HEK293 (cell line): ENCODE data around the gene KREMEN1.

Source experiments
- CTCF ChIA-PET: fragments of 350-600 bp; formaldehyde crosslinking; extraction: SDS; loops from one replicate; lab custom pipeline; 2021; ENCODE audit warnings: antibody characterized with exemption; lab: Yijun Ruan, JAX
- POLR2A ChIA-PET: fragments of 300-600 bp; formaldehyde crosslinking; extraction: SDS; loops from one replicate; lab custom pipeline; 2020; ENCODE audit warnings: antibody characterized with exemption, inconsistent platforms; lab: Yijun Ruan, JAX
- H3K27ac ChIP-seq: fragments of 200-500 bp; sonication (Bioruptor generic); 2 replicates; pipeline ENCODE4 v1.5.1; 2014; ENCODE audit warnings: low read depth, low read length, control low read depth, inconsistent platforms; ENCODE audit errors: extremely low read depth
- H3K36me3 ChIP-seq, 2 experiments: fragments of 200-500 bp in 1 of 2; sonication (Bioruptor generic) in 1 of 2; 1 replicate in 1 of 2; 2 replicates in 1 of 2; pipeline ENCODE4 v1.5.1; 2014 to 2017; ENCODE audit warnings: inconsistent platforms in 2 of 2, low read length in 2 of 2; ENCODE audit not compliant: control insufficient read depth in 2 of 2, insufficient read depth in 1 of 2
- H3K4me1 ChIP-seq: fragments of 200-500 bp; sonication (Bioruptor generic); 2 replicates; pipeline ENCODE4 v1.5.1; 2014; ENCODE audit warnings: mild to moderate bottlenecking, low read length, inconsistent platforms; ENCODE audit not compliant: control insufficient read depth, insufficient read depth
- H3K4me3 ChIP-seq: 2 replicates; pipeline ENCODE4 v1.5.1; 2011; ENCODE audit warnings: low read depth, mild to moderate bottlenecking, control low read depth, low read length, moderate library complexity
- H3K9me3 ChIP-seq: fragments of 200-500 bp; sonication (Bioruptor generic); 2 replicates; pipeline ENCODE4 v1.5.1; 2014; ENCODE audit warnings: low read depth, low read length, inconsistent platforms; ENCODE audit not compliant: control insufficient read depth, insufficient read depth
- FEZF1 ChIP-seq: fragments of 450-650 bp; formaldehyde crosslinking; IDR thresholded peaks from 2 replicates; pipeline ENCODE4 v1.5.1; 2016; ENCODE audit warnings: missing biosample characterization, missing genetic modification characterization
- GLIS2 ChIP-seq: fragments of 450-650 bp; formaldehyde crosslinking; IDR thresholded peaks from 2 replicates; pipeline ENCODE4 v1.5.1; 2016; ENCODE audit warnings: missing biosample characterization, missing genetic modification characterization
- KLF8 ChIP-seq: fragments of 450-650 bp; formaldehyde crosslinking; IDR thresholded peaks from 2 replicates; pipeline ENCODE4 v1.5.1; 2016; ENCODE audit warnings: missing biosample characterization, missing genetic modification characterization
- OSR2 ChIP-seq: fragments of 450-650 bp; formaldehyde crosslinking; IDR thresholded peaks from 2 replicates; pipeline ENCODE4 v1.5.1; 2016; ENCODE audit warnings: missing biosample characterization, missing genetic modification characterization
- ZFP37 ChIP-seq: fragments of 450-650 bp; formaldehyde crosslinking; IDR thresholded peaks from 2 replicates; pipeline ENCODE4 v1.5.1; 2016; ENCODE audit warnings: missing biosample characterization, missing genetic modification characterization
- ZIC2 ChIP-seq: fragments of 450-650 bp; formaldehyde crosslinking; IDR thresholded peaks from 2 replicates; pipeline ENCODE4 v1.5.1; 2016; ENCODE audit warnings: missing biosample characterization, missing genetic modification characterization
- ZNF335 ChIP-seq: fragments of 450-650 bp; formaldehyde crosslinking; conservative IDR thresholded peaks from 2 replicates; pipeline ENCODE4 v1.5.1; 2016; ENCODE audit warnings: missing biosample characterization, missing genetic modification characterization
- ZNF561 ChIP-seq: fragments of 450-650 bp; IDR thresholded peaks from 2 replicates; pipeline ENCODE4 v1.5.1; 2018; ENCODE audit warnings: missing biosample characterization, missing genetic modification characterization, borderline replicate concordance
- TF ChIP-seq, protein P1 (sequence below): fragments of 450-650 bp; formaldehyde crosslinking; IDR thresholded peaks from 2 replicates; pipeline ENCODE4 v1.5.1; 2016; ENCODE audit warnings: missing biosample characterization, missing genetic modification characterization, borderline replicate concordance
- TF ChIP-seq, protein P2 (sequence below): fragments of 450-650 bp; formaldehyde crosslinking; IDR thresholded peaks from 2 replicates; pipeline ENCODE4 v1.5.1; 2016; ENCODE audit warnings: missing biosample characterization, missing genetic modification characterization
- TF ChIP-seq, protein P3 (sequence below): fragments of 450-650 bp; formaldehyde crosslinking; IDR thresholded peaks from 2 replicates; pipeline ENCODE4 v1.5.1; 2017; ENCODE audit warnings: missing biosample characterization, missing genetic modification characterization
- TF ChIP-seq, protein P4 (sequence below): fragments of 450-650 bp; formaldehyde crosslinking; IDR thresholded peaks from 2 replicates; pipeline ENCODE4 v1.5.1; 2017; ENCODE audit warnings: missing biosample characterization, missing genetic modification characterization
- TF ChIP-seq, protein P5 (sequence below): fragments of 450-650 bp; formaldehyde crosslinking; IDR thresholded peaks from 2 replicates; pipeline ENCODE4 v1.5.1; 2017; ENCODE audit warnings: missing biosample characterization, missing genetic modification characterization
- TF ChIP-seq, protein P6 (sequence below): fragments of 450-650 bp; IDR thresholded peaks from 2 replicates; pipeline ENCODE4 v1.5.1; 2018; ENCODE audit warnings: missing biosample characterization, mild to moderate bottlenecking, missing genetic modification characterization

The KREMEN1 gene

DNA sequence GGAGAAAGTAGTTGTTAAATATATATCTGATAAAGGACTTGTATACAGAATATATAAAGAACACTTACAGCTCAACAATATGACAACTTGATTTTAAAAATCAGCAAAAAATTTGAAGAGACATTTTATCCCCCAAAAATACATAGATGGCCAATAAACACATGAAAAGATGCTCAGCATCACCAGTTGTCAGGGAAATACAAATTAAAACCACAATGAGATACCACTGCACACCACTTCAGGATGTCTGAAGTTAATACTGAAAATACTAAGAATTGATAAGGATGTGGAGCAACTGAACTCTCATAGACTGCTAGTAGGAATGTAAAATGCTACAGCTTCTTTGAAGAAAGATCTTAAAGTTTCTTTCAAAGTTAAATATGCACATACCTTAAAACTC lies 49.2 kb downstream of the KREMEN1 start (continued):
- TF ChIP-seq, protein P1, sequence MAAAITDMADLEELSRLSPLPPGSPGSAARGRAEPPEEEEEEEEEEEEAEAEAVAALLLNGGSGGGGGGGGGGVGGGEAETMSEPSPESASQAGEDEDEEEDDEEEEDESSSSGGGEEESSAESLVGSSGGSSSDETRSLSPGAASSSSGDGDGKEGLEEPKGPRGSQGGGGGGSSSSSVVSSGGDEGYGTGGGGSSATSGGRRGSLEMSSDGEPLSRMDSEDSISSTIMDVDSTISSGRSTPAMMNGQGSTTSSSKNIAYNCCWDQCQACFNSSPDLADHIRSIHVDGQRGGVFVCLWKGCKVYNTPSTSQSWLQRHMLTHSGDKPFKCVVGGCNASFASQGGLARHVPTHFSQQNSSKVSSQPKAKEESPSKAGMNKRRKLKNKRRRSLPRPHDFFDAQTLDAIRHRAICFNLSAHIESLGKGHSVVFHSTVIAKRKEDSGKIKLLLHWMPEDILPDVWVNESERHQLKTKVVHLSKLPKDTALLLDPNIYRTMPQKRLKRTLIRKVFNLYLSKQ (tag by site-specific recombination): no peak
- no peak for TF ChIP-seq KLF8 (tag by site-specific recombination)
- TF ChIP-seq, all 188 proteins: peak for 0

DNA sequence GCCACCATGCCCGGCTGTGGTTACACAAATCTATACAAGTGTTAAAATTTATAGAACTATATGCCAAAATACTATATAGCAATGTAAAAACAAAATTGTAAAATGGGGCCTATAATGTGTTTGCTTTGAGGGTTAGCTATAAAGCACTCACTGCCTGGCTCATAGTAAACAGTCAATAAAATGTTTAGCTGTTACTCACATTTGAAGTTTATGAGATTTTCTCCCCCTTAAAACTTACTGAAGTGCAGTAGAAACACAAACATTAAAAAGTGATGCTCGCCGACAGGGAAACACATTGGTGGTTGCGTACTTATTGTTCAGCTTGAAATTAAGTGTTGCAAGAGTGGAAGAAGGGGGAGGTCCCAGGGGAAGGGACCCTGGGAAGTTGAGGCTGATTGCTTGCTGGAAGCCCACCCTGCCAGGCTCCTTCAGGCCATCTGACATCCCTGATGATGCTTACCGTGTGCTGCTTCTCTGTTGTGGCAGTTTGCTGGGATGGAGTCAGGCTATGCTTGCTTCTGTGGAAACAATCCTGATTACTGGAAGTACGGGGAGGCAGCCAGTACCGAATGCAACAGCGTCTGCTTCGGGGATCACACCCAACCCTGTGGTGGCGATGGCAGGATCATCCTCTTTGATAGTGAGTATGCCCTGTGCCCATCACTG lies 52.1 kb downstream of the KREMEN1 start:
- Histone ChIP-seq H3K9me3 (no peaks in the 10 kb centered on the region), H3K4me3 (no peak overlapping the region), H3K4me1 (no peaks in the 10 kb centered on the region; the same call in 1 of the 2 replicates), H3K27ac (no peak overlapping the region), H3K36me3 (peaks cover 0 to 24% of the 10 kb centered on the region in 2 experiments; a peak in 1 of 3 replicates)
- CTCF ChIA-PET: interaction anchor here (0.6 to 1.2 kb wide), 2 partner anchors 29 to 181 kb away, joined by 3 to 4 read pairs; no protein-coding TSS in a partner anchor
- TF ChIP-seq GLIS2 (tag by site-specific recombination) (no peak), ZNF335 (tag by site-specific recombination) (no peak), FEZF1 (peak; percentile 62), ZFP37 (tag by site-specific recombination) (no peak), ZIC2 (tag by site-specific recombination) (no peak), OSR2 (tag by site-specific recombination) (peak; percentile 61; the same call in 1 of the 2 replicates), ZNF561 (0 out of 2 replicates have a peak, but pooled peaks have one; percentile 29)
- TF ChIP-seq, protein P2, sequence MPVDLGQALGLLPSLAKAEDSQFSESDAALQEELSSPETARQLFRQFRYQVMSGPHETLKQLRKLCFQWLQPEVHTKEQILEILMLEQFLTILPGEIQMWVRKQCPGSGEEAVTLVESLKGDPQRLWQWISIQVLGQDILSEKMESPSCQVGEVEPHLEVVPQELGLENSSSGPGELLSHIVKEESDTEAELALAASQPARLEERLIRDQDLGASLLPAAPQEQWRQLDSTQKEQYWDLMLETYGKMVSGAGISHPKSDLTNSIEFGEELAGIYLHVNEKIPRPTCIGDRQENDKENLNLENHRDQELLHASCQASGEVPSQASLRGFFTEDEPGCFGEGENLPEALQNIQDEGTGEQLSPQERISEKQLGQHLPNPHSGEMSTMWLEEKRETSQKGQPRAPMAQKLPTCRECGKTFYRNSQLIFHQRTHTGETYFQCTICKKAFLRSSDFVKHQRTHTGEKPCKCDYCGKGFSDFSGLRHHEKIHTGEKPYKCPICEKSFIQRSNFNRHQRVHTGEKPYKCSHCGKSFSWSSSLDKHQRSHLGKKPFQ: 0 out of 2 replicates have a peak, but pooled peaks have one; percentile 36
- TF ChIP-seq, protein P3, sequence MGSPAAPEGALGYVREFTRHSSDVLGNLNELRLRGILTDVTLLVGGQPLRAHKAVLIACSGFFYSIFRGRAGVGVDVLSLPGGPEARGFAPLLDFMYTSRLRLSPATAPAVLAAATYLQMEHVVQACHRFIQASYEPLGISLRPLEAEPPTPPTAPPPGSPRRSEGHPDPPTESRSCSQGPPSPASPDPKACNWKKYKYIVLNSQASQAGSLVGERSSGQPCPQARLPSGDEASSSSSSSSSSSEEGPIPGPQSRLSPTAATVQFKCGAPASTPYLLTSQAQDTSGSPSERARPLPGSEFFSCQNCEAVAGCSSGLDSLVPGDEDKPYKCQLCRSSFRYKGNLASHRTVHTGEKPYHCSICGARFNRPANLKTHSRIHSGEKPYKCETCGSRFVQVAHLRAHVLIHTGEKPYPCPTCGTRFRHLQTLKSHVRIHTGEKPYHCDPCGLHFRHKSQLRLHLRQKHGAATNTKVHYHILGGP: peak; percentile 38; the same call in 1 of the 2 replicates
- TF ChIP-seq, protein P4, sequence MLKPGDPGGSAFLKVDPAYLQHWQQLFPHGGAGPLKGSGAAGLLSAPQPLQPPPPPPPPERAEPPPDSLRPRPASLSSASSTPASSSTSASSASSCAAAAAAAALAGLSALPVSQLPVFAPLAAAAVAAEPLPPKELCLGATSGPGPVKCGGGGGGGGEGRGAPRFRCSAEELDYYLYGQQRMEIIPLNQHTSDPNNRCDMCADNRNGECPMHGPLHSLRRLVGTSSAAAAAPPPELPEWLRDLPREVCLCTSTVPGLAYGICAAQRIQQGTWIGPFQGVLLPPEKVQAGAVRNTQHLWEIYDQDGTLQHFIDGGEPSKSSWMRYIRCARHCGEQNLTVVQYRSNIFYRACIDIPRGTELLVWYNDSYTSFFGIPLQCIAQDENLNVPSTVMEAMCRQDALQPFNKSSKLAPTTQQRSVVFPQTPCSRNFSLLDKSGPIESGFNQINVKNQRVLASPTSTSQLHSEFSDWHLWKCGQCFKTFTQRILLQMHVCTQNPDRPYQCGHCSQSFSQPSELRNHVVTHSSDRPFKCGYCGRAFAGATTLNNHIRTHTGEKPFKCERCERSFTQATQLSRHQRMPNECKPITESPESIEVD (tag by site-specific recombination): peak; percentile 86
- TF ChIP-seq, protein P5, sequence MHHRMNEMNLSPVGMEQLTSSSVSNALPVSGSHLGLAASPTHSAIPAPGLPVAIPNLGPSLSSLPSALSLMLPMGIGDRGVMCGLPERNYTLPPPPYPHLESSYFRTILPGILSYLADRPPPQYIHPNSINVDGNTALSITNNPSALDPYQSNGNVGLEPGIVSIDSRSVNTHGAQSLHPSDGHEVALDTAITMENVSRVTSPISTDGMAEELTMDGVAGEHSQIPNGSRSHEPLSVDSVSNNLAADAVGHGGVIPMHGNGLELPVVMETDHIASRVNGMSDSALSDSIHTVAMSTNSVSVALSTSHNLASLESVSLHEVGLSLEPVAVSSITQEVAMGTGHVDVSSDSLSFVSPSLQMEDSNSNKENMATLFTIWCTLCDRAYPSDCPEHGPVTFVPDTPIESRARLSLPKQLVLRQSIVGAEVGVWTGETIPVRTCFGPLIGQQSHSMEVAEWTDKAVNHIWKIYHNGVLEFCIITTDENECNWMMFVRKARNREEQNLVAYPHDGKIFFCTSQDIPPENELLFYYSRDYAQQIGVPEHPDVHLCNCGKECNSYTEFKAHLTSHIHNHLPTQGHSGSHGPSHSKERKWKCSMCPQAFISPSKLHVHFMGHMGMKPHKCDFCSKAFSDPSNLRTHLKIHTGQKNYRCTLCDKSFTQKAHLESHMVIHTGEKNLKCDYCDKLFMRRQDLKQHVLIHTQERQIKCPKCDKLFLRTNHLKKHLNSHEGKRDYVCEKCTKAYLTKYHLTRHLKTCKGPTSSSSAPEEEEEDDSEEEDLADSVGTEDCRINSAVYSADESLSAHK (tag by site-specific recombination): peak; percentile 43; the same call in 1 of the 2 replicates
- TF ChIP-seq, protein P6, sequence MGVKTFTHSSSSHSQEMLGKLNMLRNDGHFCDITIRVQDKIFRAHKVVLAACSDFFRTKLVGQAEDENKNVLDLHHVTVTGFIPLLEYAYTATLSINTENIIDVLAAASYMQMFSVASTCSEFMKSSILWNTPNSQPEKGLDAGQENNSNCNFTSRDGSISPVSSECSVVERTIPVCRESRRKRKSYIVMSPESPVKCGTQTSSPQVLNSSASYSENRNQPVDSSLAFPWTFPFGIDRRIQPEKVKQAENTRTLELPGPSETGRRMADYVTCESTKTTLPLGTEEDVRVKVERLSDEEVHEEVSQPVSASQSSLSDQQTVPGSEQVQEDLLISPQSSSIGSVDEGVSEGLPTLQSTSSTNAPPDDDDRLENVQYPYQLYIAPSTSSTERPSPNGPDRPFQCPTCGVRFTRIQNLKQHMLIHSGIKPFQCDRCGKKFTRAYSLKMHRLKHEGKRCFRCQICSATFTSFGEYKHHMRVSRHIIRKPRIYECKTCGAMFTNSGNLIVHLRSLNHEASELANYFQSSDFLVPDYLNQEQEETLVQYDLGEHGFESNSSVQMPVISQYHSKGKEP: 0 out of 2 replicates have a peak, but pooled peaks have one; percentile 8
- POLR2A ChIA-PET: no interaction called here
